Activated T-cell treated with anti-CD3 and anti-CD28 coated beads for 24 hours (primary cell): Measurements from ENCODE around the gene LRP1.

Source experiments
- DNase-seq: peaks from one replicate; pipeline ENCODE4 v3.0.0-alpha.2; 2020; ENCODE audit warnings: low read depth

Gene LRP1

GRCh38 chr12:57127726-57128518 is at the start of gene LRP1:
Gene LRP1 (plus strand): TSS chr12:57128483. CDS start chr12:57128965, 482 bp downstream.
- DNase-seq, result peak; percentile 60

- DNase-seq, result peak; percentile 94
Measured at GRCh38 chr12:57078519-57079404, 49.5 kb upstream of the LRP1 start, which contains the start of gene NEMP1. Gene NEMP1 (minus strand): TSS chr12:57078791. CDS start chr12:57078745, 46 bp downstream.

- no peak for DNase-seq
Measured at GRCh38 chr12:57079821-57080220, 48.5 kb upstream of the LRP1 start.

- DNase-seq, result no peak
Measured at GRCh38 chr12:57080855-57081254, 47.4 kb upstream of the LRP1 start.

DNA sequence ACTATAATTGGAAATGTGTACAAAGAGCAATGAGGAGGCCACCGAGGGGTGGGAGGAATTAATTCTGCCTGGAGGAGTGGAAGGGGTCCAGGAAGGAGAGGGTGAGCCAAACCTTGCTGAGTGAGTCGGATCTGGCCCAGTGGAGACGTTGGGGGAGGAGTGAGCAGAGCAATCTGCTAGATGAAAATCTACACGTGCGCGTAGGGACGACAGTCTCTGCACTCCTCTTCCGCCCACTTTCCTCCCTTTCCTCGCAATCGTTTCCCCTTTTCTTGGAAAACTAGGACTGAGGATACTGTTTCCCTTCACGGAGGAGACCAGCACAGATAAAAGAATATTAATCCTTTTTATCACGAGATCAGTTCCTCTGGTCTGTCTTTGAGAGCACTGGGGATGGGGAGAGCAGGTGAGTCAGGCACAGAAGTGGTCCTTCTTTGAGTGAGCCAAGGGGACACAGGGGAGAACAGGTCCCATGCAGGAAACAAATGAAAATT is 42.2 kb upstream of the LRP1 start:
- DNase-seq, result no peak

GRCh38 chr12:57086493-57087009 is 41.7 kb upstream of the LRP1 start:
- DNase-seq, result no peak

GRCh38 chr12:57087010-57087690 is 41.1 kb upstream of the LRP1 start:
- peak; percentile 89 for DNase-seq

- peak; percentile 78 for DNase-seq
Measured at GRCh38 chr12:57087691-57088353, 40.5 kb upstream of the LRP1 start.

- DNase-seq, result peak; percentile 80
Measured at GRCh38 chr12:57088354-57089270, 39.7 kb upstream of the LRP1 start, which contains the start of gene NAB2. Gene NAB2 (plus strand): TSS chr12:57089114. CDS start chr12:57089272, 158 bp downstream.

DNA sequence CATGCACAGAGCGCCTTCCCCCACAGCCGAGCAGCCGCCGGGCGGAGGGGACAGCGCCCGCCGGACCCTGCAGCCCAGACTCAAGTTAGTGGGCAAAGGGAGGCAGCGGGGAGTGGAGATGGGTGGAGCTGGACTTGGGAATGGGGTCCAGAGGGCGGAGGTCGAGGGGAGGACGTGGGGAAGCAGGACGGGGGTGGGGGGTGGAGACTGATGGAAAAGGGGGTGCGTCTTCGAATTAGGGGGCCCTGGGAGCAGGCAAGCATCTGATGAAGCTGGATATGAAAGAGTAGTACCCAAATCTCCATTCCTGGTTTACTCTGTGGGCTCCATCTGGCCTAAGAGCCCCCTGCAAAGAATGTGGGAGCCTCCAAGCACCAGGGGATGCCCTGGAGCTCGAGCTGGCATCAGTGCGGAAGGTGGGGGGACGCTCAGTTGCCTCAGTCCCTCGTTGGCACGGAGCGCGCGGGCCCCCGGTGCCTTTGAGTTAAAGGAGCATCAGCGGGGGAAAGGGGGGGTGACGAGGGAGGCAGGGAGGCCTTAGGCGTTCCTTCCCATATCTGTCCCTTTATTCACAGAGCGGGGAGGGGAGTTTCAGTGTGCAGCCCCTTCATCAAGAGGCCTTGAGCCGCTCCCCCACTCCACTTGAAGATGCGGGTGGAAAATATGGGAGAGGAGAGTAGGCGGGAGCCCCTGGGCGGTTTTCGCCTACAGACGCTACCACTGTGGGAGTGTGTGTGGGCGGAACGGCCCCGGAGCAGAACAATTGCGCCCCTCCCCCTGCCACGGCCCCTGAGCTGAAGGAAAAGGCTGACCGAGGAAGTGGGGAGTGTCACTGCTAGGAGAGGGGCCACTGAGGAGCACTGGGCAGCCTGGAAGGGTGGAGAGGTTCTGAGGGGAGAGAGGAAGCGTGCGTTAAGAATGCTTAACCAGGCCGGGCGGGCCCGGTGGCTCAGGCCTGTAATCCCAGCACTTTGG is 38.7 kb upstream of the LRP1 start:
- no peak for DNase-seq

DNA sequence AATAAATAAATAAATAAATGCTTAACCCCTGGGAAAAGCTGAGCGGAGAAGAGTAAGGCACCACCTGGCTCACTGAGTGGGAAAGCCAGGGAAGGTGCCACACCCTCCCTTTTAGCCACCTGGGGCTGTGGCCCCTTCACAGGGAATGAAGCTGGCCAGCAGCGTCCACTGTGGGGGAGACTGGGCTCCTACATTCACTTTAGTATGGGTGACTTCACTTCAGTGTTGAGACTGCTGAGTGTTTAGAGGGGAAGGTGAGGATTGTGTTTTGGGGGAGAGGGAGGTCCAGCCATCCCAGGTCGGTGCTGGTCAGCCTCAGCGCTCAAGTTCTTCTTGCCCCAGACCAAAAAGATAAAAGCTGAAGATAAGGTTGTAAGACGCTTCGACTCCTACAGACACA is 37.8 kb upstream of the LRP1 start:
- DNase-seq, result no peak

DNA sequence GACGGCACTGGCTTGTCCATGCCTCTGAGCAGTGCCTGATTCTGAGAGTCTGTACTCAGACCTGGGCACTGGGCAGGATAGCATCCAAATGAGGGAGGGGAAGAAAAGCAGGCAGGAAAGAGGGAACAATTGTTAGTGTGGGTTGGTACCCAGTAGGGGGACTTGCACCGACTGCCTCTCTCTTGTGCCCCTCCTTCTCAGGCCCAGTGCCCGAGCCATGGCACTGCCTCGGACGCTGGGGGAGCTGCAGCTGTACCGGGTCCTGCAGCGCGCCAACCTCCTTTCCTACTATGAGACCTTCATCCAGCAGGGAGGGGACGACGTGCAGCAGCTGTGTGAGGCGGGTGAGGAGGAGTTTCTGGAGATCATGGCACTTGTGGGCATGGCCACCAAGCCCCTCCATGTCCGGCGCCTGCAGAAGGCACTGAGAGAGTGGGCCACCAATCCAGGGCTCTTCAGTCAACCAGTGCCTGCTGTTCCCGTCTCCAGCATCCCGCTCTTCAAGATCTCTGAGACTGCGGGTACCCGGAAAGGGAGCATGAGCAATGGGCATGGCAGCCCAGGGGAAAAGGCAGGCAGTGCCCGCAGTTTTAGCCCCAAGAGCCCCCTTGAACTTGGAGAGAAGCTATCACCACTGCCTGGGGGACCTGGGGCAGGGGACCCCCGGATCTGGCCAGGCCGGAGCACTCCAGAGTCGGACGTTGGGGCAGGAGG is 37.2 kb upstream of the LRP1 start:
- no peak for DNase-seq

GRCh38 chr12:57091638-57092528 is 36.4 kb upstream of the LRP1 start:
- no peak for DNase-seq

DNA sequence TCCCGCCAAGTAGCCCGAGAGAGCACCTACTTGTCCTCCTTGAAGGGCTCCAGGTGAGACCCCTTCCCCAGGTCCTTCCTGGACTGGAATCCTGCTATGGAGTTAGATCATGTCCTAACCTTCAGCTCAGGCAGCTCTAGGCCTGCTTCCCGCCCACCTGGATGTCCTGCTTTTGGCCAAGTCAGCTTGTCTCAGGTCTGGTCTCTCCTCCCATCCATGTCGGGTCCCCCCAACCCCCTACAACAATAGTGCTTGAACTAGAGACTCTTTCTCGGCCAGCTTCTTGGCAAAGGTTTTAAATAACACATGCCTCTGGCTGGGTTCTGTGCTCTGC is 35.8 kb upstream of the LRP1 start:
- no peak for DNase-seq

DNA sequence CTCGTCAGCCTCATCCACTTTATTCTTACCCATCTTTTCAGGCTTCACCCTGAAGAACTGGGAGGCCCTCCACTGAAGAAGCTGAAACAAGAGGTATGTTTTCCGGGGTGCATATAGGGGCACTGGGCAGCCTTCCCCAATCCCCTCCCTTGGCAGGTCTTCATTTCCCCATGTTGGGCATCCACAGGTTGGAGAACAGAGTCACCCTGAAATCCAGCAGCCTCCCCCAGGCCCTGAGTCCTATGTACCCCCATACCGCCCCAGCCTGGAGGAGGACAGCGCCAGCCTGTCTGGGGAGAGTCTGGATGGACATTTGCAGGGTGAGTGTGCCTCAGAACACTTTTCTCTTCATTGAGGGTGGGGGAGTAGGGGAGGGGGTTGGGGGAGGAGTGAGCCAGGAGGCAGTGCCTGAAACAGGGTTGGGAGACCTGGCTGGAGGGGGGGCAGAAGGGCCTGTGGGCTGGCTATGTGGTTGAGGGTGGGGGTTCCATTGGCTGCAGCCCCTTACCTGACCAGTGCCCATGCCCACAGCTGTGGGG is 35.3 kb upstream of the LRP1 start:
- no peak for DNase-seq

DNA sequence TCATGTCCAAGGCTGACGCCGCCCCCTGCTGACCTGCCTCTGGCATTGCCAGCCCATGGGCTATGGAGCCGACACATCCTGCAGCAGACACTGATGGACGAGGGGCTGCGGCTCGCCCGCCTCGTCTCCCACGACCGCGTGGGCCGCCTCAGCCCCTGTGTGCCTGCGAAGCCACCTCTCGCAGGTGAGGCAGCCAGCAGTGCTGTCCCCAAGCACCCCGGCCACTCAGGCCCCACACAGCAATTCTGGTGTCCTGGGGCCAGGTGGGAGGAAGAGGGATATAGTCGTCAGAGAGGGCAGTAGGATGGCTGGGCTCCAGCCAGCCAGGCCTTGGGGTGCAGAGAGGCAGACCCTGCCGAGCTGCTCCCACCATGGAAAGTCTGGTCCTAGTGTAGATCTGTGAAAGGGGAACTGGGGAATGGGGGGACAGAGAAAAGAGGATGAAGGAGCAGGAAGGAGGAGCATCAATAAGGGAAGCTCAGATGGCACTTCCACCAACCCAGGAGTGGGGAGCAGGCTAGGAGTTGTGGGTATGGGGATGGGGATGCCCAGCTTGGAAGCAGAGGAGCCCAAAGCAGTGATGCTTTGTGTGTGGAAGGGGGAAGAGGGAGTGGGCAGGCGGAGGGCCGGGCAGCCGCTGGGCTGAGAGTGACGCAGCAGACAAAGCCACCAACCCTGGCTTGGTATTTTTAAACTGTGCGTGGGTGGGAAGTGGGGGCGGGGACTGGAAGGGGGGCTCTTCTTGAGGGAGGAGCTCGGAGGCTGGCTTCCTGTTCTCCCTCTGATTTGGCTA is 34.7 kb upstream of the LRP1 start:
- DNase-seq, result peak; percentile 72
